PC-3 (cell line): ENCODE measurements around the gene EIF4E.

Experiments used
- CTCF ChIP-seq: fragments of 300-600 bp; sonication (generic); conservative IDR thresholded peaks from 2 replicates; pipeline ENCODE4 v1.5.1; 2017; ENCODE audit warnings: antibody characterized with exemption, low read depth, mild to moderate bottlenecking, low read length
- EZH2 ChIP-seq: fragments of 300-600 bp; sonication (generic); IDR thresholded peaks from one replicate; pipeline ENCODE4 v1.6.1; 2017; ENCODE audit warnings: antibody characterized with exemption, mild to moderate bottlenecking, low read length; ENCODE audit not compliant: unreplicated experiment
- EZH2phosphoT487 ChIP-seq: fragments of 300-600 bp; sonication (generic); IDR thresholded peaks from 2 replicates; pipeline ENCODE4 v1.6.1; 2018; ENCODE audit warnings: mild to moderate bottlenecking, antibody characterized with exemption, low read length, borderline replicate concordance

- TF ChIP-seq EZH2 (no peak), CTCF (no peak), EZH2phosphoT487 (no peak)
Observed at GRCh38 chr4:98929341-98930267, 671 bp upstream of the EIF4E start.
